GM18858 (cell line): ENCODE data around the gene EYS.

Experiments used
- ATAC-seq: cut with Tn5 transposase; IDR thresholded peaks from one replicate; pipeline ENCODE4 v1.9.1; 2021; ENCODE audit not compliant: unreplicated experiment

The EYS gene

GRCh38 chr6:64679416-64679815 is 1027.6 kb downstream of the EYS start:
- no peak for ATAC-seq

GRCh38 chr6:64672651-64673050 is 1034.4 kb downstream of the EYS start:
- ATAC-seq: no peak

- ATAC-seq: no peak
Measured at GRCh38 chr6:64672131-64672530, 1034.9 kb downstream of the EYS start.

- no peak for ATAC-seq
Measured at GRCh38 chr6:64665137-64665536, 1041.9 kb downstream of the EYS start.

- ATAC-seq: no peak
Measured at GRCh38 chr6:64664480-64664879, 1042.5 kb downstream of the EYS start.

GRCh38 chr6:64644024-64644423 is 1063.0 kb downstream of the EYS start:
- ATAC-seq: no peak

- ATAC-seq: no peak
Measured at GRCh38 chr6:64630901-64631300, 1076.1 kb downstream of the EYS start.

GRCh38 chr6:64622944-64623343 is 1084.1 kb downstream of the EYS start:
- no peak for ATAC-seq

GRCh38 chr6:64602993-64603392 is 1104.0 kb downstream of the EYS start:
- no peak for ATAC-seq

GRCh38 chr6:64591676-64592036 is 1115.4 kb downstream of the EYS start:
- no peak for ATAC-seq

GRCh38 chr6:64590965-64591675 is 1115.9 kb downstream of the EYS start:
- ATAC-seq: no peak

- ATAC-seq: no peak
Measured at GRCh38 chr6:64589961-64590360, 1117.1 kb downstream of the EYS start.

- ATAC-seq: no peak
Measured at GRCh38 chr6:64580346-64580745, 1126.7 kb downstream of the EYS start.

- no peak for ATAC-seq
Measured at GRCh38 chr6:64553249-64553786, 1153.7 kb downstream of the EYS start.

GRCh38 chr6:64547594-64548268 is 1159.3 kb downstream of the EYS start:
- ATAC-seq: no peak

GRCh38 chr6:64539917-64540316 is 1167.1 kb downstream of the EYS start:
- no peak for ATAC-seq

- ATAC-seq: no peak
Measured at GRCh38 chr6:64538722-64539121, 1168.3 kb downstream of the EYS start.

GRCh38 chr6:64527899-64528298 is 1179.1 kb downstream of the EYS start:
- ATAC-seq: no peak

- no peak for ATAC-seq
Measured at GRCh38 chr6:64522859-64523258, 1184.2 kb downstream of the EYS start.

- peak; percentile 87 for ATAC-seq
Measured at GRCh38 chr6:64520050-64520449, 1187.0 kb downstream of the EYS start.

- no peak for ATAC-seq
Measured at GRCh38 chr6:64516393-64516792, 1190.6 kb downstream of the EYS start.

GRCh38 chr6:64507661-64508060 is 1199.4 kb downstream of the EYS start:
- ATAC-seq: no peak
